Activated CD8-positive, alpha-beta T cell treated with anti-CD3 and anti-CD28 coated beads for 36 hours (primary cell): Measurements from ENCODE around the gene SPSB3. TPM values are rescaled to one million over a fixed set of nuclear protein-coding genes. Genes with fewer than 3 reads are reported as not detected.

Experiments
- ATAC-seq: fragments of 200-7000 bp; cut with Tn5 transposase; one replicate; pipeline ENCODE4 v1.10.0; 2021; ENCODE audit warnings: mild to moderate bottlenecking, moderate library complexity
- CTCF ChIA-PET: fragments of 350-600 bp; sonication (Branson Sonifier 250); formaldehyde crosslinking; loops from one replicate; lab custom pipeline; 2021; ENCODE audit warnings: antibody characterized with exemption; lab: Charles Lee
- POLR2A ChIA-PET: fragments of 350-600 bp; sonication (Branson Sonifier 250); formaldehyde crosslinking; loops from one replicate; lab custom pipeline; 2021; ENCODE audit warnings: antibody characterized with exemption; lab: Charles Lee
- DNase-seq: peaks from one replicate; pipeline ENCODE4 v3.0.0-alpha.2; 2020
- H3K27ac Mint-ChIP-seq: one replicate; pipeline ENCODE4 v1.8.0; 2021; ENCODE audit warnings: mild to moderate bottlenecking, mixed read lengths
- H3K27me3 Mint-ChIP-seq: one replicate; pipeline ENCODE4 v1.8.0; 2021; ENCODE audit warnings: mixed read lengths
- H3K36me3 Mint-ChIP-seq: one replicate; pipeline ENCODE4 v1.8.0; 2021; ENCODE audit warnings: low read depth, mixed read lengths
- H3K4me1 Mint-ChIP-seq: one replicate; pipeline ENCODE4 v1.8.0; 2021; ENCODE audit warnings: low read depth, mixed read lengths
- H3K4me3 Mint-ChIP-seq: one replicate; pipeline ENCODE4 v1.8.0; 2021; ENCODE audit warnings: mild to moderate bottlenecking, moderate library complexity, mixed read lengths
- H3K9me3 Mint-ChIP-seq: one replicate; pipeline ENCODE4 v1.8.0; 2021; ENCODE audit warnings: mixed read lengths
- intact Hi-C: fragments of 100-400 bp; cut with micrococcal nuclease; formaldehyde crosslinking; loops from one replicate; pipeline ENCODE4 v1.10.0; 2022
- total RNA-seq, 2 experiments: library from RNA; stranded (reverse); gene quantifications; one replicate each; pipeline ENCODE4 v1.2.3, GENCODE V29; 2021
- TF ChIP-seq, protein P1 (sequence below): fragments of 200-600 bp; IDR thresholded peaks from one replicate; pipeline ENCODE4 v1.8.0; 2022; ENCODE audit warnings: antibody characterized with exemption, mild to moderate bottlenecking

SPSB3 gene
- total RNA-seq, 2 experiments from 2014 or later = 14.4 to 15.2 TPM

DNA sequence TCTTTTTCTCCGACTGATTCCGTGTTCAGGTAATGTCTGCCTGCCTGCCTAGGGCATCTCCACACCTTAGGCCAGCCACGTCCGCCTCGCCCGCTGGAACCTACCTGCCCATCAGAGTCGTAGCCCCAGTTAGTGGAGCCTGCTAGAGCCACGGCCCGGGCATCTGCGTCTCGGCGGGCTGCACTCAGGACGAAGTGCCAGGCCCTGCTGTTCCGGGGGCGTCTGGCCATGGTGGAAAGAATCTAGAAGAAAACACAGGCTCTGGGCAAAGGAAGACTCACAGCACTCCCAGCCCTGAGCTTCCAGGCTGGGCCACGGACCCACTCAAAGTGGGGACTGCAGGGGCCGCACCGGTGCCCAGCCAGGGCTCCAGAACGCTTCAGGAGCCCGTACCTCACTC, 1.1 kb downstream of the SPSB3 start:
- no peaks in the 10 kb centered on the region for H3K27me3 Mint-ChIP-seq
- no peaks in the 10 kb centered on the region for H3K9me3 Mint-ChIP-seq
- intact Hi-C loops = no loop called here
- peak overlapping the region; percentile 80 for H3K4me3 Mint-ChIP-seq
- ATAC-seq = no peak
- DNase-seq = no peak
- H3K4me1 Mint-ChIP-seq = peaks cover 27% of the 10 kb centered on the region
- TF ChIP-seq, protein P1, sequence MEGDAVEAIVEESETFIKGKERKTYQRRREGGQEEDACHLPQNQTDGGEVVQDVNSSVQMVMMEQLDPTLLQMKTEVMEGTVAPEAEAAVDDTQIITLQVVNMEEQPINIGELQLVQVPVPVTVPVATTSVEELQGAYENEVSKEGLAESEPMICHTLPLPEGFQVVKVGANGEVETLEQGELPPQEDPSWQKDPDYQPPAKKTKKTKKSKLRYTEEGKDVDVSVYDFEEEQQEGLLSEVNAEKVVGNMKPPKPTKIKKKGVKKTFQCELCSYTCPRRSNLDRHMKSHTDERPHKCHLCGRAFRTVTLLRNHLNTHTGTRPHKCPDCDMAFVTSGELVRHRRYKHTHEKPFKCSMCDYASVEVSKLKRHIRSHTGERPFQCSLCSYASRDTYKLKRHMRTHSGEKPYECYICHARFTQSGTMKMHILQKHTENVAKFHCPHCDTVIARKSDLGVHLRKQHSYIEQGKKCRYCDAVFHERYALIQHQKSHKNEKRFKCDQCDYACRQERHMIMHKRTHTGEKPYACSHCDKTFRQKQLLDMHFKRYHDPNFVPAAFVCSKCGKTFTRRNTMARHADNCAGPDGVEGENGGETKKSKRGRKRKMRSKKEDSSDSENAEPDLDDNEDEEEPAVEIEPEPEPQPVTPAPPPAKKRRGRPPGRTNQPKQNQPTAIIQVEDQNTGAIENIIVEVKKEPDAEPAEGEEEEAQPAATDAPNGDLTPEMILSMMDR = no peak
- peak overlapping the region; percentile 69 for H3K27ac Mint-ChIP-seq
- H3K36me3 Mint-ChIP-seq = peaks cover 2% of the 10 kb centered on the region
- ChIA-PET CTCF (interaction anchor here (0.9 to 5.3 kb wide), 3 partner anchors 10 to 148 kb away, joined by 3 to 36 read pairs (median 14); partner anchors contain the start of genes EME2, MRPS34 and NME3), POLR2A (interaction anchor here (0.6 to 3.1 kb wide), 8 partner anchors 9 to 473 kb away, joined by 3 to 18 read pairs (median 4); partner anchors contain the start of genes EME2, FAHD1, HAGH and MRPS34)

DNA sequence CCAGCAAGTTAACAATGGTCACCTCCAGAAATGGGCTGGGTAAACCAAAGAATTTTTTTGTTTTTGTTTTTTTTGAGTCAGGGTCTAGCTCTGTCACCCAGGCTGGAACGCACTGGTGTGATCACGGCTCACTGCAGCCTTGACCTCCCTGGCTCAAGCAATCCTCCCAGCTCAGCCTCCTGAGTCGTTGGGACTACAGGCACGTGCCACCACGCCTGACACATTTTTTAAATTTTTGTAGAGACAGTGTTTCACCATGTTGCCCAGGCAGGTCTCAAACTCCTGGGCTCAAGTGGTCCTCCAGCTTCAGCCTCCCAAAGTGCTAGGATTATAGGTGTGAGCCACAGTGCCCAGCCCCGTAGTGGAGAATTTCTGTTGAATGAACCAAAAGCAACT, 1.7 kb downstream of the SPSB3 start:
- intact Hi-C loops = no loop called here
- ATAC-seq (no peak), DNase-seq (no peak)
- Mint-ChIP-seq H3K9me3 (no peaks in the 10 kb centered on the region), H3K4me1 (peaks cover 26% of the 10 kb centered on the region), H3K27me3 (no peaks in the 10 kb centered on the region), H3K36me3 (peaks cover 2% of the 10 kb centered on the region), H3K27ac (no peak overlapping the region), H3K4me3 (peak overlapping the region; percentile 80)
- CTCF ChIA-PET = interaction anchor here (1.1 to 5.3 kb wide), 2 partner anchors 9 to 33 kb away, joined by 3 to 36 read pairs; partner anchors contain the start of genes EME2, MRPS34 and NME3
- POLR2A ChIA-PET = interaction anchor here (0.8 to 2.5 kb wide), 3 partner anchors 9 to 472 kb away, joined by 3 to 15 read pairs (median 3); partner anchors contain the start of genes EME2, MRPS34 and NME3
- TF ChIP-seq, protein P1 = no peak

DNA sequence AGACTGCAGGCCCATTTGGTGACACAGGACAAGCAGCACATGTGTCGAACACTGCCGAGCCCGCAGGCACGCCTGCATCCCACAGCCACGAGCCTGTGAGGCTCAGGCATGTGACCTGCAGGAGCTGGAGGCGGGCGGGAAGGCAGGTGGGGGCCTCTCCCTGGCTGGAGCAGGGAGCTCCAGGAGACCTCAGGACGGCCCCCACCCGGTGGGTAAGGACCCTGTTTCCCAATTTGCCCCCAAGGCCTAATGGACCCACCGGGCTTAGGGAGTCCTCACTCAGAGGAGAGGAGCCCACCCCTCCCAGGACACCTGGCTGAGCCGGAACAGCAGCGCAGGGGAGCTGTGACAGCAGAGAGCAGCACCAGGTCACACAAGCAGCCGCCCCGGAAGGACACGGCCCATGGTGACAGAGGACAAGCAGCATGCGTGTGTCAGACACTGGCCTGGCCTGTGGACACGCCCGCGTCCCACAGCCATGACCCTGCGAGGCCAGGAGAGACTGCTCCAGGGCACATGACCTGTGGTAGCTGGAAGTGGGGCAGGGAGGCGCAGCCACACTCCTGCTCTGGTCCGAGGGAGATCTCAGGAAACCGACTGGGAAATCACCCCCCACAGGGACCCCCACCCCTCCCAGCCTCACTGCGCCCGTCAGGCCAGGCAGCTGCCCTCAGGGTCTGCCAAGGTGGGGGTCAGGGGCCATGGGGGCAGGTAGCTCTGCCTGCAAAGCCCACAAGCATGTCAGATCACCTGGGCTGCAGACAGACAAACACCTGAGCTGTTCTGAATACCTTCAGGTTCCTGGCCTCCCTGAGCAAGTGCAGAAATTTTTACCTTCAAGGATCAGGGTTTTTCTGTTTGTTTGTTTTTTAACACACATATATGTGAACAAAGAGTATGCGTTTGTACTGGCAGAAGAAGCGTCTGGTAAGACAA, 2.4 kb downstream of the SPSB3 start:
- Mint-ChIP-seq H3K4me3 (no peak overlapping the region), H3K4me1 (peaks cover 22% of the 10 kb centered on the region), H3K27me3 (no peaks in the 10 kb centered on the region), H3K27ac (no peak overlapping the region), H3K9me3 (no peaks in the 10 kb centered on the region), H3K36me3 (peaks cover under 1% of the 10 kb centered on the region)
- DNase-seq (no peak), ATAC-seq (no peak)
- POLR2A ChIA-PET = interaction anchor here (0.6 to 2.5 kb wide), 4 partner anchors 9 to 471 kb away, joined by 3 to 15 read pairs (median 4); partner anchors contain the start of genes EME2, MRPS34 and NME3
- CTCF ChIA-PET = interaction anchor here (0.5 to 5.3 kb wide), 3 partner anchors 8 to 148 kb away, joined by 3 to 36 read pairs (median 3); partner anchors contain the start of genes EME2, MRPS34 and NME3
- TF ChIP-seq, protein P1 = no peak
- intact Hi-C loops = no loop called here

DNA sequence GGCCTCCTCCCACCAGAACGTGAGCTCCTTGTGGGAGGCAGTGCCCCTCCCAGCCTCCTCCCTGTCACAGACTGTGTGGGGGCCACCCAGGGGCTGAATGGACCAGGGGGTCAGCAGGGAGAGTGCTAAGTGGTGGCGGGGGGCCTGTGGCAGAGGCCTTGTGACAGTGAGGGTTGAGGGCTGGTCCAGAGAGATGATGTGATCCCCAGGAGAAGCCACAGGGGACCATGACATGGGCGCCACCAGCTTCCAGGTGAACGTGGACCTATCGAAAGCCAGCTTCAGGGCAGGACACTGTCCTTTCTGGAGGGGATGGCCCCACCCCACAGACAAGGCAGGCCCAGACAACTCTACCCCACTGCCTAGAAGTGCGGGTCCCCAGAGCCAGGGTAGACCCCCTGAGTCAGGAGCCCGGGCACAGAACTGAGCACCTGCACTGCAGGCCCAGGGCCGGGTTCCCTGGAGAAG, 3.1 kb downstream of the SPSB3 start:
- H3K27ac Mint-ChIP-seq = no peak overlapping the region
- CTCF ChIA-PET = interaction anchor here (0.5 kb wide), 1 partner anchor 149 kb away, joined by 3 read pairs; no protein-coding TSS in a partner anchor
- no peaks in the 10 kb centered on the region for H3K36me3 Mint-ChIP-seq
- H3K4me3 Mint-ChIP-seq = no peak overlapping the region
- no peaks in the 10 kb centered on the region for H3K9me3 Mint-ChIP-seq
- ATAC-seq (no peak), DNase-seq (no peak)
- intact Hi-C loops = no loop called here
- TF ChIP-seq, protein P1 = no peak
- H3K27me3 Mint-ChIP-seq = no peaks in the 10 kb centered on the region
- POLR2A ChIA-PET = interaction anchor here (0.6 to 2.5 kb wide), 3 partner anchors 8 to 441 kb away, joined by 4 to 15 read pairs (median 4); partner anchors contain the start of genes EME2, FAHD1, HAGH and MRPS34
- peaks cover 26% of the 10 kb centered on the region for H3K4me1 Mint-ChIP-seq
